ENCODE measurements around the gene GPSM3. TPM values are rescaled to one million over a fixed set of nuclear protein-coding genes. Genes with fewer than 3 reads are reported as not detected.

GPSM3 gene
- total and polyA plus RNA-seq, 2 of the 13 experiments (the other 11 are each of a cell fraction or from before 2014, with no cell fraction given) = 0.18 to 6.2 TPM

- TF ChIP-seq ZBTB34 (CRISPR knock-in tag; IDR thresholded peaks at IDR 0.05) = no peak
- 0 out of 2 replicates have a peak, but pooled peaks have one; percentile 25 for TF ChIP-seq ZNF33B (CRISPR knock-in tag; IDR thresholded peaks at IDR 0.05)
- TF ChIP-seq MEIS1 (CRISPR knock-in tag; IDR thresholded peaks at IDR 0.05; ENCODE audit: borderline replicate concordance) = no peak
- no peak; the same call in 1 of the 2 replicates for TF ChIP-seq SRY (CRISPR knock-in tag; IDR thresholded peaks at IDR 0.05)
- TF ChIP-seq THAP8 (CRISPR knock-in tag; IDR thresholded peaks at IDR 0.05; ENCODE audit: borderline replicate concordance) = no peak
- TF ChIP-seq DPF2 (CRISPR knock-in tag; IDR thresholded peaks at IDR 0.05; ENCODE audit: borderline replicate concordance, low read depth) = no peak
- no peak for TF ChIP-seq ZNF383 (CRISPR knock-in tag; IDR thresholded peaks at IDR 0.05; ENCODE audit: borderline replicate concordance)
- TF ChIP-seq, protein P1, sequence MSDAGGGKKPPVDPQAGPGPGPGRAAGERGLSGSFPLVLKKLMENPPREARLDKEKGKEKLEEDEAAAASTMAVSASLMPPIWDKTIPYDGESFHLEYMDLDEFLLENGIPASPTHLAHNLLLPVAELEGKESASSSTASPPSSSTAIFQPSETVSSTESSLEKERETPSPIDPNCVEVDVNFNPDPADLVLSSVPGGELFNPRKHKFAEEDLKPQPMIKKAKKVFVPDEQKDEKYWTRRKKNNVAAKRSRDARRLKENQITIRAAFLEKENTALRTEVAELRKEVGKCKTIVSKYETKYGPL (CRISPR knock-in tag; IDR thresholded peaks at IDR 0.05) = no peak
- no peak for TF ChIP-seq ZNF740 (CRISPR knock-in tag; IDR thresholded peaks at IDR 0.05)
- no peak for TF ChIP-seq TSC22D2 (CRISPR knock-in tag; IDR thresholded peaks at IDR 0.05; ENCODE audit: borderline replicate concordance)
- peak; percentile 50; the same call in 1 of the 2 replicates for TF ChIP-seq ZZZ3 (CRISPR knock-in tag; IDR thresholded peaks at IDR 0.05; ENCODE audit: borderline replicate concordance)
- no peak for TF ChIP-seq ZNF235 (CRISPR knock-in tag; IDR thresholded peaks at IDR 0.05; ENCODE audit: borderline replicate concordance)
- TF ChIP-seq GMEB1 (CRISPR knock-in tag; IDR thresholded peaks at IDR 0.05; ENCODE audit: borderline replicate concordance) = no peak
- peak; percentile 66; the same call in 1 of the 2 replicates for TF ChIP-seq TAF1 (CRISPR knock-in tag; IDR thresholded peaks at IDR 0.05)
- TF ChIP-seq ZHX2 (IDR thresholded peaks at IDR 0.05; ENCODE audit: low read depth) = no peak
- no peak for TF ChIP-seq ZHX2 (CRISPR knock-in tag; IDR thresholded peaks at IDR 0.05; ENCODE audit: borderline replicate concordance)
- TF ChIP-seq MEIS2 (CRISPR knock-in tag; IDR thresholded peaks at IDR 0.05) = 0 out of 2 replicates have a peak, but pooled peaks have one; percentile 46
Observed at GRCh38 chr6:32175711-32176475, 16.6 kb downstream of the GPSM3 start, which contains the start of gene AGPAT1 (continued).
